ENCODE results near the gene NCR2. TPM values are rescaled to one million over a fixed set of nuclear protein-coding genes. Genes with fewer than 3 reads are reported as not detected.

The NCR2 gene
- total and polyA plus RNA-seq, 2 of the 13 experiments (the other 11 are each of a cell fraction or from before 2014, with no cell fraction given): not detected

- TF ChIP-seq ZNF318 (CRISPR knock-in tag; IDR thresholded peaks at IDR 0.05): no peak
Observed at GRCh38 chr6:41315943-41316620, 19.3 kb upstream of the NCR2 start (continued).

GRCh38 chr6:41318261-41318653 is 17.2 kb upstream of the NCR2 start:
- FAIRE-seq (no peak), DNase-seq (ENCODE audit: low spot score) (no peak), ATAC-seq (no peak)
- TF ChIP-seq CBX2 (IDR thresholded peaks at IDR 0.05; ENCODE audit: low read depth, low read length) (0 out of 2 replicates have a peak, but pooled peaks have one; percentile 25), CBX2 (CRISPR knock-in tag; IDR thresholded peaks at IDR 0.05; ENCODE audit: low read depth) (no peak), AFF4 (CRISPR knock-in tag; IDR thresholded peaks at IDR 0.05) (no peak)
- BruUV-seq (replicated peaks): no TSS peak
- peak overlapping the region; percentile 70 for H3K4me2 ChIP-seq (ENCODE audit: low read depth, low read length)
- peak overlapping the region; percentile 15 for H2AFZ ChIP-seq (ENCODE audit: low read length)
- H3K9me3 ChIP-seq (ENCODE audit: low read length): no peaks in the 10 kb centered on the region
- WGBS (ENCODE audit: low lambda C conversion rate): 7% methylated on average over 8 of the region's 9 CpGs
- 0 out of 2 replicates have a peak overlapping the region, but pooled peaks have one; percentile 12 for H3K9ac ChIP-seq (ENCODE audit: insufficient read depth, low read depth, low read length)
- no peak overlapping the region for H3K27ac ChIP-seq (ENCODE audit: extremely low read length, insufficient read depth, low read length)
- peaks cover 0 to 30% of the 10 kb centered on the region in 2 experiments; a peak in 3 of 5 replicates for H3K27me3 ChIP-seq (ENCODE audit: control insufficient read depth in 1 of 2, insufficient read depth in 2 of 2, low read length in 2 of 2)
- intact Hi-C loops (cut with micrococcal nuclease; ENCODE audit: unreplicated experiment): loop anchor here (1.0 to 5.0 kb wide), 3 partner anchors 12 to 226 kb away; no protein-coding TSS in a partner anchor
- no peaks in the 10 kb centered on the region for H4K20me1 ChIP-seq (ENCODE audit: insufficient read depth, low read length)
- in situ Hi-C loops (cut with HindIII; ENCODE audit: extremely low pct_ligation_motif_present, low pct_unique_long_range_greater_than_20kb): no loop called here
- no peaks in the 10 kb centered on the region for H3K79me2 ChIP-seq (ENCODE audit: insufficient read depth, low read length)
- ChIA-PET CTCF (ENCODE audit: low intra/inter-chr PET ratio, low total read pairs) (interaction anchor here (0.7 to 4.7 kb wide), 4 partner anchors 12 to 226 kb away, joined by 3 to 37 read pairs (median 4); no protein-coding TSS in a partner anchor), POLR2A (no interaction called here)
- peaks cover 35% of the 10 kb centered on the region for H3K4me1 ChIP-seq (ENCODE audit: insufficient read depth, low read length)
- peak overlapping the region in 2 of 3 experiments; percentile 1 to 42; a peak in 3 of 6 replicates for H3K4me3 ChIP-seq (replicated peaks in 1 of 3; ENCODE audit: insufficient read depth in 1 of 3, low read depth in 2 of 3, low read length in 3 of 3)
- no peaks in the 10 kb centered on the region for H3K36me3 ChIP-seq (replicated peaks in 1 of 2; ENCODE audit: control insufficient read depth in 1 of 2, insufficient read depth in 2 of 2, low read length in 2 of 2)

All from HepG2 (cell line).